Lower leg skin (tissue), 3 donors: ENCODE measurements around the gene SNAPC2.

ENCODE experiments used
- CTCF ChIP-seq, 3 donors: fragments of 450-650 bp; IDR thresholded peaks; one replicate each; pipeline ENCODE4 v1.5.1; 2016; ENCODE audit warnings: antibody characterized with exemption in 3 of 3, mild to moderate bottlenecking in 3 of 3, moderate library complexity in 2 of 3
- POLR2A ChIP-seq, 2 donors: fragments of 450-650 bp; IDR thresholded peaks; one replicate each; pipeline ENCODE4 v1.6.1; 2016 to 2017; ENCODE audit warnings: antibody characterized with exemption in 2 of 2, mild to moderate bottlenecking in 1 of 2, moderate library complexity in 1 of 2

- no peak for TF ChIP-seq CTCF (IDR thresholded peaks at IDR 0.05)
- TF ChIP-seq POLR2A (IDR thresholded peaks at IDR 0.05), result no peak
These were observed 8.9 kb downstream of the SNAPC2 start for GRCh38 chr19:7928741-7929701.
